Gastroesophageal sphincter (tissue), 3 donors: ENCODE measurements around the gene CELF2.

Experiments
- EP300 ChIP-seq: sonication (generic); formaldehyde crosslinking; IDR thresholded peaks from one replicate; pipeline ENCODE4 v1.6.1; 2017; ENCODE audit warnings: antibody characterized with exemption, mild to moderate bottlenecking
- POLR2A ChIP-seq, 2 donors: fragments of 450-650 bp; IDR thresholded peaks; one replicate each; pipeline ENCODE4 v1.6.1; 2017; ENCODE audit warnings: antibody characterized with exemption in 2 of 2, mild to moderate bottlenecking in 2 of 2, moderate library complexity in 1 of 2
- POLR2AphosphoS5 ChIP-seq: sonication (generic); formaldehyde crosslinking; IDR thresholded peaks from one replicate; pipeline ENCODE4 v1.6.1; 2017; ENCODE audit warnings: antibody characterized with exemption
- TF ChIP-seq, protein P1 (sequence below), 4 experiments: fragments of 200-600 bp in 2 of 4; fragments of 450-650 bp in 2 of 4; sonication (generic) in 1 of 4; IDR thresholded peaks; one replicate each; pipeline ENCODE4 v1.5.1; 2017 to 2019; ENCODE audit warnings: antibody characterized with exemption in 4 of 4, mild to moderate bottlenecking in 2 of 4, moderate library complexity in 2 of 4

- no peak for TF ChIP-seq POLR2AphosphoS5
- TF ChIP-seq, protein P1, sequence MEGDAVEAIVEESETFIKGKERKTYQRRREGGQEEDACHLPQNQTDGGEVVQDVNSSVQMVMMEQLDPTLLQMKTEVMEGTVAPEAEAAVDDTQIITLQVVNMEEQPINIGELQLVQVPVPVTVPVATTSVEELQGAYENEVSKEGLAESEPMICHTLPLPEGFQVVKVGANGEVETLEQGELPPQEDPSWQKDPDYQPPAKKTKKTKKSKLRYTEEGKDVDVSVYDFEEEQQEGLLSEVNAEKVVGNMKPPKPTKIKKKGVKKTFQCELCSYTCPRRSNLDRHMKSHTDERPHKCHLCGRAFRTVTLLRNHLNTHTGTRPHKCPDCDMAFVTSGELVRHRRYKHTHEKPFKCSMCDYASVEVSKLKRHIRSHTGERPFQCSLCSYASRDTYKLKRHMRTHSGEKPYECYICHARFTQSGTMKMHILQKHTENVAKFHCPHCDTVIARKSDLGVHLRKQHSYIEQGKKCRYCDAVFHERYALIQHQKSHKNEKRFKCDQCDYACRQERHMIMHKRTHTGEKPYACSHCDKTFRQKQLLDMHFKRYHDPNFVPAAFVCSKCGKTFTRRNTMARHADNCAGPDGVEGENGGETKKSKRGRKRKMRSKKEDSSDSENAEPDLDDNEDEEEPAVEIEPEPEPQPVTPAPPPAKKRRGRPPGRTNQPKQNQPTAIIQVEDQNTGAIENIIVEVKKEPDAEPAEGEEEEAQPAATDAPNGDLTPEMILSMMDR (IDR thresholded peaks at IDR 0.05): no peak
- no peak for TF ChIP-seq POLR2A (IDR thresholded peaks at IDR 0.05)
- no peak for TF ChIP-seq EP300
Measured at GRCh38 chr10:11257440-11258090, 239.9 kb downstream of the CELF2 start.
